K562 (cell line): ENCODE results near the gene PLXNA2. TPM values are rescaled to one million over a fixed set of nuclear protein-coding genes. Genes with fewer than 3 reads are reported as not detected.

Experiments used
- ATAC-seq: fragments of 200-7000 bp; cut with Tn5 transposase; 3 replicates; pipeline ENCODE4 v1.9.1; 2020; ENCODE audit warnings: moderate library complexity
- BruUV-seq: library from RNA; stranded (reverse); fragments of 400-500 nt; replicated peaks from 2 replicates; lab custom pipeline; 2021; lab: Mats Ljungman, UMichigan
- CTCF ChIA-PET: fragments of 300-600 bp; formaldehyde crosslinking; extraction: SDS; loops from one replicate; lab custom pipeline; 2021; ENCODE audit warnings: low intra/inter-chr PET ratio; lab: Yijun Ruan, JAX
- POLR2A ChIA-PET: fragments of 300-600, 350-650 bp; sonication (Branson Sonifier 250); formaldehyde crosslinking; extraction: SDS; loops from one replicate; lab custom pipeline; 2021; ENCODE audit warnings: antibody characterized with exemption, inconsistent platforms; lab: Yijun Ruan, JAX
- DNase-seq, 4 experiments: peaks; one replicate each; pipeline versions ENCODE4 v3.0.0 to v3.0.0-alpha.2; 2011 to 2018; ENCODE audit warnings: low spot score in 3 of 4, mixed read lengths in 3 of 4; ENCODE audit errors: extremely low read depth in 1 of 4
- FAIRE-seq: peaks from 2 replicates; lab custom pipeline; 2011; peaks lifted over from hg19 to GRCh38; lab: Jason Lieb, UNC
- H2AFZ ChIP-seq: 2 replicates; pipeline ENCODE4 v1.6.0; 2011; ENCODE audit warnings: low read depth, low read length, control low read depth, inconsistent platforms
- H3K27ac ChIP-seq: fragments of 200-600 bp; 3 replicates; pipeline ENCODE4 v1.8.0; 2011; ENCODE audit warnings: low read depth, mild to moderate bottlenecking, control low read depth, inconsistent platforms, low read length, moderate library complexity, mixed read lengths; ENCODE audit errors: extremely low read depth
- H3K27me3 ChIP-seq, 2 experiments: fragments of 300-600 bp in 1 of 2; 2 replicates in 1 of 2; 3 replicates in 1 of 2; pipeline versions ENCODE4 v1.6.0 to v1.8.0; 2011; ENCODE audit warnings: inconsistent platforms in 2 of 2, low read length in 2 of 2, mild to moderate bottlenecking in 1 of 2, mixed read lengths in 1 of 2, moderate library complexity in 1 of 2; ENCODE audit not compliant: control insufficient read depth in 2 of 2, insufficient read depth in 2 of 2
- H3K36me3 ChIP-seq: fragments of 300-600 bp; 3 replicates; pipeline ENCODE4 v1.8.0; 2011; ENCODE audit warnings: mild to moderate bottlenecking, low read length, inconsistent platforms; ENCODE audit not compliant: control insufficient read depth, insufficient read depth
- H3K4me1 ChIP-seq, 2 experiments: fragments of 200-600 bp in 1 of 2; replicated peaks in 1 of 2; 2 replicates in 1 of 2; 3 replicates in 1 of 2; pipeline versions ENCODE4 v1.5.1 to v1.8.0; 2011; ENCODE audit warnings: inconsistent platforms in 2 of 2, low read length in 2 of 2, mild to moderate bottlenecking in 1 of 2, mixed read lengths in 1 of 2, moderate library complexity in 1 of 2; ENCODE audit not compliant: control insufficient read depth in 2 of 2, insufficient read depth in 2 of 2
- H3K4me2 ChIP-seq: 2 replicates; pipeline ENCODE4 v1.6.1; 2011; ENCODE audit warnings: low read length, control low read depth, inconsistent platforms, mixed read lengths; ENCODE audit not compliant: insufficient read depth
- H3K4me3 ChIP-seq: fragments of 200-600 bp; sonication (generic), shearing (Covaris generic); 2 replicates; pipeline ENCODE4 v1.5.1; 2016; ENCODE audit warnings: control low read depth, inconsistent platforms
- H3K79me2 ChIP-seq: fragments of 200-600 bp; 3 replicates; pipeline ENCODE4 v1.8.0; 2011; ENCODE audit warnings: low read length, inconsistent platforms; ENCODE audit not compliant: control insufficient read depth, insufficient read depth
- H3K9ac ChIP-seq, 2 experiments: 2 replicates each; pipeline versions ENCODE4 v1.6.0 to v1.6.1; 2011; ENCODE audit warnings: low read depth in 2 of 2, low read length in 2 of 2, control low read depth in 1 of 2, inconsistent platforms in 1 of 2, mild to moderate bottlenecking in 1 of 2, mixed read lengths in 1 of 2; ENCODE audit not compliant: insufficient read depth in 1 of 2
- H3K9me1 ChIP-seq: one replicate; pipeline ENCODE4 v1.6.0; 2011; ENCODE audit warnings: inconsistent platforms, mild to moderate bottlenecking, low read length, moderate library complexity; ENCODE audit not compliant: control insufficient read depth, insufficient read depth
- H3K9me3 ChIP-seq: replicated peaks from 2 replicates; pipeline ENCODE4 v1.5.1; 2011; ENCODE audit warnings: low read depth, low read length, inconsistent platforms; ENCODE audit not compliant: control insufficient read depth, insufficient read depth
- H4K20me1 ChIP-seq: replicated peaks from 2 replicates; pipeline ENCODE4 v1.6.1; 2011; ENCODE audit warnings: low read length, inconsistent platforms, mixed read lengths; ENCODE audit not compliant: control insufficient read depth, insufficient read depth
- ARNT ChIP-seq, 2 experiments: fragments of 450-650 bp; IDR thresholded peaks; 2 replicates each; pipeline ENCODE4 v1.6.1; 2016; ENCODE audit warnings: mild to moderate bottlenecking in 1 of 2
- ATF1 ChIP-seq, 2 experiments: fragments of 450-650 bp in 1 of 2; IDR thresholded peaks; 2 replicates each; pipeline ENCODE4 v1.6.1; 2016; ENCODE audit warnings: missing compliant biosample characterization in 1 of 2, missing genetic modification characterization in 1 of 2
- CREM ChIP-seq: IDR thresholded peaks from 2 replicates; pipeline ENCODE4 v1.6.1; 2014; ENCODE audit warnings: antibody characterized with exemption, low read depth
- FOXJ2 ChIP-seq: fragments of 200-800 bp; sonication (Bioruptor generic); IDR thresholded peaks from 2 replicates; pipeline ENCODE4 v1.6.1; 2016; ENCODE audit warnings: missing genetic modification characterization, missing compliant biosample characterization
- HCFC1 ChIP-seq: IDR thresholded peaks from 2 replicates; pipeline ENCODE4 v1.6.1; 2012; ENCODE audit warnings: low read depth, low read length, improper control_type of control experiment
- HNRNPLL ChIP-seq: fragments of 200-400 bp; formaldehyde crosslinking; IDR thresholded peaks from 2 replicates; pipeline ENCODE4 v1.6.1; 2017; ENCODE audit warnings: low read length, low read depth, mild to moderate bottlenecking; ENCODE audit not compliant: poor library complexity, severe bottlenecking
- HOXB6 ChIP-seq: fragments of 250-450 bp; sonication (Bioruptor Pico); IDR thresholded peaks from 2 replicates; pipeline ENCODE4 v1.5.1; 2022; ENCODE audit warnings: mild to moderate bottlenecking, borderline replicate concordance
- MEIS2 ChIP-seq: fragments of 450-650 bp; IDR thresholded peaks from 2 replicates; pipeline ENCODE4 v1.6.1; 2014; ENCODE audit warnings: mild to moderate bottlenecking; ENCODE audit not compliant: partially characterized antibody
- POLR2AphosphoS2 ChIP-seq: IDR thresholded peaks from 2 replicates; pipeline ENCODE4 v1.6.1; 2012; ENCODE audit warnings: low read length, improper control_type of control experiment
- SREBF2 ChIP-seq: sonication (generic); formaldehyde crosslinking; IDR thresholded peaks from 2 replicates; pipeline ENCODE4 v1.4.0; 2020; ENCODE audit warnings: mild to moderate bottlenecking, missing genetic modification reagents
- SRSF3 ChIP-seq: fragments of 200-400 bp; formaldehyde crosslinking; IDR thresholded peaks from 2 replicates; pipeline ENCODE4 v1.6.1; 2016; ENCODE audit warnings: mild to moderate bottlenecking, low read length, moderate library complexity; ENCODE audit not compliant: insufficient read depth
- TCFL5 ChIP-seq: fragments of 250-450 bp; sonication (Bioruptor Pico); conservative IDR thresholded peaks from 2 replicates; pipeline ENCODE4 v1.6.1; 2021; ENCODE audit warnings: mild to moderate bottlenecking, moderate library complexity, matching md5 sums
- XRCC5 ChIP-seq: fragments of 200-400 bp; formaldehyde crosslinking; IDR thresholded peaks from 2 replicates; pipeline ENCODE4 v1.6.1; 2017; ENCODE audit warnings: low read depth, mild to moderate bottlenecking, low read length
- ZBTB7A ChIP-seq: IDR thresholded peaks from 2 replicates; pipeline ENCODE4 v1.6.1; 2011; ENCODE audit warnings: low read depth, mild to moderate bottlenecking, low read length, moderate library complexity, borderline replicate concordance; ENCODE audit not compliant: control insufficient read depth
- ZNF717 ChIP-seq: fragments of 250-450 bp; sonication (Bioruptor Pico); IDR thresholded peaks from 2 replicates; pipeline ENCODE4 v1.5.0; 2021
- WGBS: fragments of 100-300 bp; shearing (Covaris generic); methylation state at CpG from one replicate; pipeline ENCODE4 v1.1.6; 2016; ENCODE audit warnings: low coverage, mixed read lengths; ENCODE audit not compliant: insufficient coverage; ENCODE audit errors: missing lambda C conversion rate; 5-methylcytosine and 5-hydroxymethylcytosine counted together
- in situ Hi-C: fragments of 300-500 bp; cut with MboI; formaldehyde crosslinking; loops from 4 replicates; pipeline ENCODE4 v1.15.0; 2018; ENCODE audit warnings: inconsistent platforms, mixed read lengths
- intact Hi-C: fragments of 100-400 bp; cut with micrococcal nuclease; formaldehyde crosslinking; loops from 2 replicates; pipeline ENCODE4 v1.14.2; 2022
- polyA plus RNA-seq, 8 experiments: library from polyadenylated mRNA; depleted of rRNA in 4 of 8; stranded (reverse) in 5 of 8; unstranded in 3 of 8; fragments of >200 nt; fragmentation: Nextera tagmentation in 2 of 8; fragmentation: Illumina TruSeq in 1 of 8; extraction: Ambion mirVana in 2 of 8; extraction: Trizol in 1 of 8; gene quantifications; 2 replicates each; pipeline versions ENCODE4 v1.2.1 to v1.2.3, GENCODE V29; 2011 to 2014; ENCODE audit warnings: inconsistent platforms in 1 of 8, missing spikeins in 1 of 8
- total RNA-seq, 7 experiments: library from RNA; depleted of rRNA in 6 of 7; stranded (reverse); fragments of >200 nt in 6 of 7; fragmentation: Illumina TruSeq in 2 of 7; extraction: Trizol in 2 of 7; gene quantifications; 2 replicates each; pipeline versions ENCODE4 v1.2.1 to v1.2.3, GENCODE V29; 2011 to 2021; ENCODE audit warnings: low replicate concordance in 1 of 7
- TF ChIP-seq, protein P1 (sequence below): fragments of 250-450 bp; sonication (Bioruptor Pico); IDR thresholded peaks from 2 replicates; pipeline ENCODE4 v1.4.0; 2020; ENCODE audit warnings: mild to moderate bottlenecking, moderate library complexity, borderline replicate concordance

Gene PLXNA2
- total and polyA plus RNA-seq, 9 of the 15 experiments (the other 6 are each of a cell fraction or from before 2014, with no cell fraction given): 0.01 to 1.3 (median 0.32) TPM

DNA sequence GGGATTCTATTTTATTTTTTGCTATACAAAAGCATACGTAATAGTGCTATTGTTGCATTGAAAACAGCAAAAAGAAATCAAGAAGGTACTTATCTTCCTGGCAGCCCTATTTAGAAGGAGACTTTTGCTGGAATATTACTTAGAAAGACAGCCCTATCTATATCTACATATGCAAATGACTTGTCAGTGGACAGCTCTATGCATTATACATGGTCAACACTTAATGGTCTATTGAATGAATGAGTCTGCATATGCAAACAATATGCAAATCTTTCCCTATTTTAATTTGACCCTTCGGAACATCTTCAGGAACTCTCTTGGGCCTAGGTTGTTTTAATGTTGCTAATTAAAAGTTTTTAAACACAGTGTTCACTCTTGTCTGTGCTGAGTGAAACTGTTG, 110.8 kb downstream of the PLXNA2 start:
- no peaks in the 10 kb centered on the region; a peak in 2 of 5 replicates for H3K4me1 ChIP-seq
- H2AFZ ChIP-seq: no peak overlapping the region
- in situ Hi-C loops: no loop called here
- TF ChIP-seq ZBTB7A (no peak), TCFL5 (CRISPR knock-in tag) (no peak), ARNT (IDR thresholded peaks at IDR 0.05) (no peak), MEIS2 (no peak), HOXB6 (CRISPR knock-in tag) (no peak), ATF1 (CRISPR knock-in tag; IDR thresholded peaks at IDR 0.05) (no peak), ATF1 (tag; IDR thresholded peaks at IDR 0.05) (no peak), SREBF2 (CRISPR knock-in tag) (no peak), HNRNPLL (no peak), ZNF717 (CRISPR knock-in tag) (no peak), HCFC1 (no peak), POLR2AphosphoS2 (no peak), SRSF3 (no peak), XRCC5 (no peak), CREM (no peak), FOXJ2 (no peak)
- TF ChIP-seq, protein P1, sequence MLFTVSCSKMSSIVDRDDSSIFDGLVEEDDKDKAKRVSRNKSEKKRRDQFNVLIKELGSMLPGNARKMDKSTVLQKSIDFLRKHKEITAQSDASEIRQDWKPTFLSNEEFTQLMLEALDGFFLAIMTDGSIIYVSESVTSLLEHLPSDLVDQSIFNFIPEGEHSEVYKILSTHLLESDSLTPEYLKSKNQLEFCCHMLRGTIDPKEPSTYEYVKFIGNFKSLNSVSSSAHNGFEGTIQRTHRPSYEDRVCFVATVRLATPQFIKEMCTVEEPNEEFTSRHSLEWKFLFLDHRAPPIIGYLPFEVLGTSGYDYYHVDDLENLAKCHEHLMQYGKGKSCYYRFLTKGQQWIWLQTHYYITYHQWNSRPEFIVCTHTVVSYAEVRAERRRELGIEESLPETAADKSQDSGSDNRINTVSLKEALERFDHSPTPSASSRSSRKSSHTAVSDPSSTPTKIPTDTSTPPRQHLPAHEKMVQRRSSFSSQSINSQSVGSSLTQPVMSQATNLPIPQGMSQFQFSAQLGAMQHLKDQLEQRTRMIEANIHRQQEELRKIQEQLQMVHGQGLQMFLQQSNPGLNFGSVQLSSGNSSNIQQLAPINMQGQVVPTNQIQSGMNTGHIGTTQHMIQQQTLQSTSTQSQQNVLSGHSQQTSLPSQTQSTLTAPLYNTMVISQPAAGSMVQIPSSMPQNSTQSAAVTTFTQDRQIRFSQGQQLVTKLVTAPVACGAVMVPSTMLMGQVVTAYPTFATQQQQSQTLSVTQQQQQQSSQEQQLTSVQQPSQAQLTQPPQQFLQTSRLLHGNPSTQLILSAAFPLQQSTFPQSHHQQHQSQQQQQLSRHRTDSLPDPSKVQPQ (CRISPR knock-in tag): no peak
- no TSS peak for BruUV-seq
- H3K9me1 ChIP-seq: no peaks in the 10 kb centered on the region
- H3K4me2 ChIP-seq: no peak overlapping the region
- peaks cover 10 to 37% of the 10 kb centered on the region in 2 experiments; a peak in 4 of 5 replicates for H3K27me3 ChIP-seq
- no peaks in the 10 kb centered on the region for H3K9me3 ChIP-seq
- H3K27ac ChIP-seq: no peak overlapping the region
- no peaks in the 10 kb centered on the region for H3K79me2 ChIP-seq
- no peak for ATAC-seq
- no peak overlapping the region for H3K9ac ChIP-seq
- no peaks in the 10 kb centered on the region for H3K36me3 ChIP-seq
- intact Hi-C loops: loop anchor here (5.0 kb wide), 1 partner anchor 49 kb away; no protein-coding TSS in a partner anchor
- FAIRE-seq: no peak
- CTCF ChIA-PET: interaction anchor here (0.7 to 2.5 kb wide), 4 partner anchors 106 to 112 kb away, joined by 5 to 22 read pairs (median 12); partner anchors contain the start of gene PLXNA2
- POLR2A ChIA-PET: interaction anchor here (1.3 kb wide), 1 partner anchor 112 kb away, joined by 4 read pairs; no protein-coding TSS in a partner anchor
- no peak overlapping the region for H3K4me3 ChIP-seq
- no peak for DNase-seq
- 44% methylated on average over 2 of the region's 2 CpGs for WGBS
- H4K20me1 ChIP-seq: no peaks in the 10 kb centered on the region; the same call in 1 of the 2 replicates
